MCF 10A (cell line): ENCODE results near the gene LAMB2. TPM values are rescaled to one million over a fixed set of nuclear protein-coding genes. Genes with fewer than 3 reads are reported as not detected.

ENCODE experiments used
- Bru-seq: library from RNA; stranded (reverse); fragments of 400-500 nt; gene quantifications from one replicate; lab custom pipeline; 2021; lab: Mats Ljungman, UMichigan
- BruChase-seq, 2 experiments: library from RNA; stranded (reverse); fragments of 400-500 nt; gene quantifications; one replicate each; lab custom pipeline; 2021; lab: Mats Ljungman, UMichigan
- BruUV-seq: library from RNA; stranded (reverse); fragments of 400-500 nt; replicated peaks from 2 replicates; lab custom pipeline; 2021; lab: Mats Ljungman, UMichigan
- CTCF ChIA-PET: fragments of 300-600 bp; sonication (Branson Sonifier 250); formaldehyde crosslinking; extraction: SDS; loops from one replicate; lab custom pipeline; 2021; ENCODE audit warnings: antibody characterized with exemption, inconsistent platforms; lab: Yijun Ruan, JAX
- POLR2A ChIA-PET: fragments of 300-600, 350-650 bp; sonication (Branson Sonifier 250); formaldehyde crosslinking; extraction: SDS; loops from one replicate; lab custom pipeline; 2020; ENCODE audit warnings: antibody characterized with exemption, inconsistent platforms; lab: Yijun Ruan, JAX
- DNase-seq: peaks from one replicate; pipeline ENCODE4 v3.0.0-alpha.2; 2018; ENCODE audit not compliant: unreplicated experiment
- H3K27ac Mint-ChIP-seq: one replicate; pipeline ENCODE4 v1.8.0; 2022; ENCODE audit warnings: mild to moderate bottlenecking, low read depth, mixed read lengths; ENCODE audit not compliant: unreplicated experiment
- H3K27me3 Mint-ChIP-seq: one replicate; pipeline ENCODE4 v1.8.0; 2022; ENCODE audit warnings: mixed read lengths; ENCODE audit not compliant: insufficient read depth, unreplicated experiment
- H3K36me3 Mint-ChIP-seq: one replicate; pipeline ENCODE4 v1.8.0; 2022; ENCODE audit warnings: mild to moderate bottlenecking, moderate library complexity, mixed read lengths; ENCODE audit not compliant: insufficient read depth, unreplicated experiment
- H3K4me1 Mint-ChIP-seq: one replicate; pipeline ENCODE4 v1.8.0; 2022; ENCODE audit warnings: mixed read lengths; ENCODE audit not compliant: insufficient read depth, unreplicated experiment
- H3K4me3 Mint-ChIP-seq: one replicate; pipeline ENCODE4 v1.8.0; 2022; ENCODE audit warnings: mild to moderate bottlenecking, moderate library complexity, mixed read lengths; ENCODE audit not compliant: unreplicated experiment
- H3K9me3 Mint-ChIP-seq: one replicate; pipeline ENCODE4 v1.8.0; 2022; ENCODE audit warnings: mixed read lengths; ENCODE audit not compliant: unreplicated experiment
- CTCF ChIP-seq: fragments of 200-600 bp; IDR thresholded peaks from one replicate; pipeline ENCODE4 v1.8.0; 2022; ENCODE audit warnings: antibody characterized with exemption, mild to moderate bottlenecking; ENCODE audit not compliant: unreplicated experiment
- intact Hi-C: fragments of 100-400 bp; cut with micrococcal nuclease; formaldehyde crosslinking; loops from 2 replicates; pipeline ENCODE4 v1.14.1; 2022
- long read RNA-seq: library from polyadenylated mRNA; stranded (forward); transcript quantifications from one replicate; pipeline ENCODE4 v2.0.0, GENCODE V29; 2022
- total RNA-seq: library from RNA; stranded (reverse); gene quantifications from 2 replicates; pipeline ENCODE4 v1.2.3, GENCODE V29; 2022

The LAMB2 gene
- 224 and 264 TPM in 2 replicates for total RNA-seq
- Bru-seq, nascent RNA, result percentile 60 among the genes with signal in this experiment
- percentile 92 among the genes with signal in this experiment for BruChase-seq, experiment 1, labeled RNA remaining after a 6-hour chase
- BruChase-seq, experiment 2, labeled RNA remaining after a 2-hour chase, result percentile 81 among the genes with signal in this experiment
- long read RNA-seq, full-length matches to known transcripts, result 122 of 260 reads
- long read RNA-seq, partial matches to known transcripts, result 95 of 260 reads
- long read RNA-seq, other reads (novel, unspliced or antisense), result 43 of 260 reads

GRCh38 chr3:49132437-49133225, at the start of gene LAMB2:
TSS of gene LAMB2 (minus strand) at chr3:49133050. CDS start at chr3:49132867, 183 bp downstream.
- peaks cover 16% of the 10 kb centered on the region for H3K4me1 Mint-ChIP-seq
- ChIA-PET POLR2A (interaction anchor here (0.6 to 5.0 kb wide), 24 partner anchors 12 to 523 kb away, joined by 3 to 64 read pairs (median 4); partner anchors contain the start of genes GPX1, IMPDH2, KLHDC8B and NDUFAF3), CTCF (interaction anchor here (0.5 to 1.3 kb wide), 7 partner anchors 11 to 283 kb away, joined by 3 to 6 read pairs (median 3); partner anchors contain the start of gene QRICH1)
- no peak for TF ChIP-seq CTCF
- H3K4me3 Mint-ChIP-seq, result peak within 1 kb of the TSS; percentile 90
- intact Hi-C loops, result loop anchor here (1.0 kb wide), 1 partner anchor 12 kb away; the partner anchor contains the start of gene USP19
- DNase-seq, result peak; percentile 81
- peak within 1 kb of the TSS; percentile 84 for H3K27ac Mint-ChIP-seq
- H3K9me3 Mint-ChIP-seq, result no peaks in the 10 kb centered on the region
- peaks cover 30% of the 10 kb centered on the region for H3K36me3 Mint-ChIP-seq
- H3K27me3 Mint-ChIP-seq, result no peaks in the 10 kb centered on the region
- BruUV-seq, result TSS peak; percentile 84

- no peaks in the 10 kb centered on the region for H3K9me3 Mint-ChIP-seq
- BruUV-seq, result no TSS peak
- ChIA-PET POLR2A (interaction anchor here (0.6 kb wide), 1 partner anchor 13 kb away, joined by 5 read pairs; no protein-coding TSS in a partner anchor), CTCF (no interaction called here)
- TF ChIP-seq CTCF, result no peak
- no peak overlapping the region for H3K27ac Mint-ChIP-seq
- no peaks in the 10 kb centered on the region for H3K4me1 Mint-ChIP-seq
- no peak overlapping the region for H3K4me3 Mint-ChIP-seq
- H3K36me3 Mint-ChIP-seq, result no peaks in the 10 kb centered on the region
- intact Hi-C loops, result no loop called here
- no peaks in the 10 kb centered on the region for H3K27me3 Mint-ChIP-seq
- DNase-seq, result no peak
Measured at GRCh38 chr3:49181351-49181750, 48.5 kb upstream of the LAMB2 start.

- H3K4me1 Mint-ChIP-seq, result no peaks in the 10 kb centered on the region
- H3K9me3 Mint-ChIP-seq, result no peaks in the 10 kb centered on the region
- no peaks in the 10 kb centered on the region for H3K36me3 Mint-ChIP-seq
- no peak overlapping the region for H3K4me3 Mint-ChIP-seq
- DNase-seq, result peak; percentile 57
- ChIA-PET CTCF (interaction anchor here (0.6 to 1.8 kb wide), 2 partner anchors 9 to 159 kb away, joined by 3 to 9 read pairs; partner anchors contain the start of gene KLHDC8B), POLR2A (interaction anchor here (0.7 to 1.4 kb wide), 2 partner anchors 11 to 160 kb away, joined by 3 read pairs; partner anchors contain the start of gene USP4)
- no peak for TF ChIP-seq CTCF
- intact Hi-C loops, result no loop called here
- H3K27ac Mint-ChIP-seq, result no peak overlapping the region
- no TSS peak for BruUV-seq
- no peaks in the 10 kb centered on the region for H3K27me3 Mint-ChIP-seq
Measured at GRCh38 chr3:49180116-49180515, 47.3 kb upstream of the LAMB2 start.

GRCh38 chr3:49177073-49177472, 44.2 kb upstream of the LAMB2 start:
- Mint-ChIP-seq H3K27ac (no peak overlapping the region), H3K9me3 (no peaks in the 10 kb centered on the region), H3K4me3 (no peak overlapping the region), H3K36me3 (no peaks in the 10 kb centered on the region), H3K27me3 (no peaks in the 10 kb centered on the region), H3K4me1 (no peaks in the 10 kb centered on the region)
- intact Hi-C loops, result no loop called here
- TF ChIP-seq CTCF, result no peak
- no peak for DNase-seq
- POLR2A ChIA-PET, result no interaction called here
- BruUV-seq, result no TSS peak
- CTCF ChIA-PET, result no interaction called here
